ENCODE measurements around the gene AFMID. TPM values are rescaled to one million over a fixed set of nuclear protein-coding genes. Genes with fewer than 3 reads are reported as not detected.

AFMID gene
- total RNA-seq, 1 donor from 2014 or later: 26.5 TPM

DNA sequence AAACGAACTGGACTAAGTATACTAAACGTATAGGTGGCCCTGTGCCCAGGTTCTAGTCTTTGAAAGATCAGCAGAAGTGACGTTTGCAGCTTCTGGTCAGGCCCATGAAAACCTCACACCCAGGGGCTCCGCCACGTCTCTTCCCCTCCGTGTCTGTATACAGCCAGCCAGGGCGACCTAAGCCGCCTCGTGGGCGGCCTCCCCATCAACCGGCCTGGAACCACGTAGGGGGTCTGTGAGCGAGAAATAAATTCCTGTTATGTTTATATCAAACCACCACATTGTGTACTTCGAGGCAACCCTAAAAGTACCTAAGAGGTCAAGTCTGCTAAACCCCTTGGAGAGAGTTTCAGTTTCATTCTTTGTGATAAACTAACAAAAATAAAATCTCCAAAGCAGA is 7.1 kb upstream of the AFMID start:
- DNase-seq (ENCODE audit: low spot score, unreplicated experiment): no peak
- TF ChIP-seq, protein P1, sequence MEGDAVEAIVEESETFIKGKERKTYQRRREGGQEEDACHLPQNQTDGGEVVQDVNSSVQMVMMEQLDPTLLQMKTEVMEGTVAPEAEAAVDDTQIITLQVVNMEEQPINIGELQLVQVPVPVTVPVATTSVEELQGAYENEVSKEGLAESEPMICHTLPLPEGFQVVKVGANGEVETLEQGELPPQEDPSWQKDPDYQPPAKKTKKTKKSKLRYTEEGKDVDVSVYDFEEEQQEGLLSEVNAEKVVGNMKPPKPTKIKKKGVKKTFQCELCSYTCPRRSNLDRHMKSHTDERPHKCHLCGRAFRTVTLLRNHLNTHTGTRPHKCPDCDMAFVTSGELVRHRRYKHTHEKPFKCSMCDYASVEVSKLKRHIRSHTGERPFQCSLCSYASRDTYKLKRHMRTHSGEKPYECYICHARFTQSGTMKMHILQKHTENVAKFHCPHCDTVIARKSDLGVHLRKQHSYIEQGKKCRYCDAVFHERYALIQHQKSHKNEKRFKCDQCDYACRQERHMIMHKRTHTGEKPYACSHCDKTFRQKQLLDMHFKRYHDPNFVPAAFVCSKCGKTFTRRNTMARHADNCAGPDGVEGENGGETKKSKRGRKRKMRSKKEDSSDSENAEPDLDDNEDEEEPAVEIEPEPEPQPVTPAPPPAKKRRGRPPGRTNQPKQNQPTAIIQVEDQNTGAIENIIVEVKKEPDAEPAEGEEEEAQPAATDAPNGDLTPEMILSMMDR (IDR thresholded peaks at IDR 0.05; ENCODE audit: unreplicated experiment): no peak
- no peaks in the 10 kb centered on the region for H3K27me3 Mint-ChIP-seq
- no peak overlapping the region for H3K27ac Mint-ChIP-seq
- H3K36me3 Mint-ChIP-seq (ENCODE audit: insufficient read depth): peaks cover 6% of the 10 kb centered on the region
- H3K4me3 Mint-ChIP-seq (ENCODE audit: low read depth): no peak overlapping the region
- H3K9me3 Mint-ChIP-seq (ENCODE audit: low read depth): no peaks in the 10 kb centered on the region
- H3K4me1 Mint-ChIP-seq (ENCODE audit: low read depth): peaks cover 7% of the 10 kb centered on the region

DNA sequence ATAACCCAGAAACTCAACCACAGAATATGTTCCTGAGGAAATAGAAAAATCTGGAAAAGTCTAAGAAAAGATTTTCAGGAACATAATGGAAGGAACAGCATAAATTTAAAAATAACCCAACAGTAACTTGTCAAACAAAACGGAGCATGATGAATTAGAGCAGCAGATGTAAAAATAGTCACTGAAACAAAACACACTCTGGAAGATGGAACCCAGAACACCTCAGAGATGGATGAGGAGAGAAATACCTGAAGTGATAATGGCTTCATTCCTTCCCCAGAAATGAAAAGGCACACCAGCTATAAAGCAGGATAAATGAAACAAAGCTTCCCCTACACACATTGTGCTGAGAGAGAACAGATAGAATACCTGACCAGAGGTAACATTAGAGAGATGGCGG is 6.7 kb upstream of the AFMID start:
- no peak overlapping the region for H3K27ac Mint-ChIP-seq
- no peaks in the 10 kb centered on the region for H3K9me3 Mint-ChIP-seq (ENCODE audit: low read depth)
- peaks cover 9% of the 10 kb centered on the region for H3K4me1 Mint-ChIP-seq (ENCODE audit: low read depth)
- H3K27me3 Mint-ChIP-seq: no peaks in the 10 kb centered on the region
- TF ChIP-seq, protein P1 (IDR thresholded peaks at IDR 0.05; ENCODE audit: unreplicated experiment): no peak
- no peak overlapping the region for H3K4me3 Mint-ChIP-seq (ENCODE audit: low read depth)
- peaks cover 5% of the 10 kb centered on the region for H3K36me3 Mint-ChIP-seq (ENCODE audit: insufficient read depth)
- no peak for DNase-seq (ENCODE audit: low spot score, unreplicated experiment)

GRCh38 chr17:78182504-78182903 is 4.7 kb upstream of the AFMID start:
- TF ChIP-seq, protein P1 (IDR thresholded peaks at IDR 0.05; ENCODE audit: unreplicated experiment): no peak
- Mint-ChIP-seq H3K4me1 (ENCODE audit: low read depth) (peaks cover 12% of the 10 kb centered on the region), H3K27ac (no peak overlapping the region), H3K9me3 (ENCODE audit: low read depth) (no peaks in the 10 kb centered on the region), H3K27me3 (no peaks in the 10 kb centered on the region), H3K36me3 (ENCODE audit: insufficient read depth) (peaks cover 6% of the 10 kb centered on the region), H3K4me3 (ENCODE audit: low read depth) (no peak overlapping the region)
- DNase-seq (ENCODE audit: low spot score, unreplicated experiment): no peak

DNA sequence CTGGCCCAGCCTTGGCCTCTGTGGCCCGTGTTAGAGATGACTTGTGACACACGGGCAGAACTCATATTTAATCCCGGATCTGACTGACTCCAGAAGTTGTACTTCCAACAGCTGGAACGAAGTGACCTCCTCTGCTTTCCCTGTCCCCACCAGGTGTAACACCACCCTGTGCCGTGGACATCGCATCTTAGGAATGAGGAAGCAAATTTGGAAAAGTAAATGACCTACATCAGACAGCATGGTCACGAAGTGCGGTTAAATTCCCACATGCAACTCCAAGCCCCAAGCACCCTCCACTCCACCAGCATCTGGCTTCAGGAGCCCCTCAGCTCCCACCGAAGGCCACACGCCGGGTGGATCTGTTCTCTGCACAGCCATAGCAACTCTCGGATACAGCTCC is 3.2 kb upstream of the AFMID start:
- no peaks in the 10 kb centered on the region for H3K27me3 Mint-ChIP-seq
- H3K9me3 Mint-ChIP-seq (ENCODE audit: low read depth): no peaks in the 10 kb centered on the region
- H3K4me3 Mint-ChIP-seq (ENCODE audit: low read depth): no peak overlapping the region
- DNase-seq (ENCODE audit: low spot score, unreplicated experiment): no peak
- TF ChIP-seq, protein P1 (IDR thresholded peaks at IDR 0.05; ENCODE audit: unreplicated experiment): no peak
- H3K36me3 Mint-ChIP-seq (ENCODE audit: insufficient read depth): peaks cover 6% of the 10 kb centered on the region
- H3K27ac Mint-ChIP-seq: no peak overlapping the region
- peaks cover 14% of the 10 kb centered on the region for H3K4me1 Mint-ChIP-seq (ENCODE audit: low read depth)

GRCh38 chr17:78184351-78184750 is 2.8 kb upstream of the AFMID start:
- Mint-ChIP-seq H3K9me3 (ENCODE audit: low read depth) (no peaks in the 10 kb centered on the region), H3K36me3 (ENCODE audit: insufficient read depth) (peaks cover 6% of the 10 kb centered on the region), H3K27me3 (no peaks in the 10 kb centered on the region), H3K4me3 (ENCODE audit: low read depth) (no peak overlapping the region), H3K4me1 (ENCODE audit: low read depth) (peaks cover 14% of the 10 kb centered on the region), H3K27ac (no peak overlapping the region)
- TF ChIP-seq, protein P1 (IDR thresholded peaks at IDR 0.05; ENCODE audit: unreplicated experiment): no peak
- no peak for DNase-seq (ENCODE audit: low spot score, unreplicated experiment)

All from progenitor cell of endocrine pancreas (in vitro differentiated cells).